ENCODE measurements around the gene RASGRF2. TPM values are rescaled to one million over a fixed set of nuclear protein-coding genes. Genes with fewer than 3 reads are reported as not detected.

The RASGRF2 gene
- total RNA-seq, 1 donor from 2014 or later: 1.4 TPM

DNA sequence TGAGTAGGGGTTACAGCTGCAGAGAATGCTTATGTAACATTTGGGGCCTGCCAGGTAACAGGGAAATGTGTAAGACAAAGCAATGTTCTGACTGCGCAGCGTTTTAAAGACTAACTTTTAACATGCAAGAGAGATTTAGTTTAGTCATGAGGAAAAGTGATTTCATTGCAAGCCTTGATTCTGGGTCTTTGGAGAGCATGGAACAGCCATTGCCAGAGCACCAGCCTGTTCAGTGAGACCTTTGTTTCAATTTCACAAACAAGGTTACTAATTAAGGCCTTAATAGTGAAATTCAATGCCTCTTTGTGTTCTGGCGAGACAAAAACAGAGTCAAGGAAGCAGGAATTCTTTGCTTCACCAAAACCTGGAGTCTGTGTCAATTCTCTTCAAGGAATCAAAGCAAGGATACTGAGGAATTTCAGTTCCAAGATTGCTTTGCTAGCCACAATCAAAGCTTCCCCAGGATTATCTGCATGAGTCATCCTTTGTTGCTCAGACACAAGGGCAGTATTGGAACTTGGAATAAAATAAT lies 287.3 kb downstream of the RASGRF2 start:
- Mint-ChIP-seq H3K27me3 (ENCODE audit: unreplicated experiment) (peaks cover 6% of the 10 kb centered on the region), H3K36me3 (ENCODE audit: unreplicated experiment) (peaks cover 14% of the 10 kb centered on the region), H3K4me1 (ENCODE audit: low read depth, unreplicated experiment) (peaks cover 28% of the 10 kb centered on the region), H3K4me3 (ENCODE audit: unreplicated experiment) (no peak overlapping the region), H3K27ac (ENCODE audit: unreplicated experiment) (no peak overlapping the region), H3K9me3 (ENCODE audit: unreplicated experiment) (peaks cover 4% of the 10 kb centered on the region)
- TF ChIP-seq, protein P1, sequence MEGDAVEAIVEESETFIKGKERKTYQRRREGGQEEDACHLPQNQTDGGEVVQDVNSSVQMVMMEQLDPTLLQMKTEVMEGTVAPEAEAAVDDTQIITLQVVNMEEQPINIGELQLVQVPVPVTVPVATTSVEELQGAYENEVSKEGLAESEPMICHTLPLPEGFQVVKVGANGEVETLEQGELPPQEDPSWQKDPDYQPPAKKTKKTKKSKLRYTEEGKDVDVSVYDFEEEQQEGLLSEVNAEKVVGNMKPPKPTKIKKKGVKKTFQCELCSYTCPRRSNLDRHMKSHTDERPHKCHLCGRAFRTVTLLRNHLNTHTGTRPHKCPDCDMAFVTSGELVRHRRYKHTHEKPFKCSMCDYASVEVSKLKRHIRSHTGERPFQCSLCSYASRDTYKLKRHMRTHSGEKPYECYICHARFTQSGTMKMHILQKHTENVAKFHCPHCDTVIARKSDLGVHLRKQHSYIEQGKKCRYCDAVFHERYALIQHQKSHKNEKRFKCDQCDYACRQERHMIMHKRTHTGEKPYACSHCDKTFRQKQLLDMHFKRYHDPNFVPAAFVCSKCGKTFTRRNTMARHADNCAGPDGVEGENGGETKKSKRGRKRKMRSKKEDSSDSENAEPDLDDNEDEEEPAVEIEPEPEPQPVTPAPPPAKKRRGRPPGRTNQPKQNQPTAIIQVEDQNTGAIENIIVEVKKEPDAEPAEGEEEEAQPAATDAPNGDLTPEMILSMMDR (IDR thresholded peaks at IDR 0.05; ENCODE audit: partially characterized antibody, unreplicated experiment): no peak
- DNase-seq: no peak

- TF ChIP-seq, protein P1 (IDR thresholded peaks at IDR 0.05; ENCODE audit: partially characterized antibody, unreplicated experiment): no peak
- Mint-ChIP-seq H3K4me1 (ENCODE audit: low read depth, unreplicated experiment) (peaks cover 23% of the 10 kb centered on the region), H3K27me3 (ENCODE audit: unreplicated experiment) (peaks cover 7% of the 10 kb centered on the region), H3K9me3 (ENCODE audit: unreplicated experiment) (peaks cover 4% of the 10 kb centered on the region), H3K4me3 (ENCODE audit: unreplicated experiment) (no peak overlapping the region), H3K36me3 (ENCODE audit: unreplicated experiment) (peaks cover 14% of the 10 kb centered on the region), H3K27ac (ENCODE audit: unreplicated experiment) (no peak overlapping the region)
- DNase-seq: no peak
Measured at GRCh38 chr5:81249240-81249639, 289.1 kb downstream of the RASGRF2 start.

- H3K9me3 Mint-ChIP-seq (ENCODE audit: unreplicated experiment): peaks cover 4% of the 10 kb centered on the region
- DNase-seq: no peak
- H3K36me3 Mint-ChIP-seq (ENCODE audit: unreplicated experiment): peaks cover 14% of the 10 kb centered on the region
- peaks cover 6% of the 10 kb centered on the region for H3K27me3 Mint-ChIP-seq (ENCODE audit: unreplicated experiment)
- no peak overlapping the region for H3K4me3 Mint-ChIP-seq (ENCODE audit: unreplicated experiment)
- H3K4me1 Mint-ChIP-seq (ENCODE audit: low read depth, unreplicated experiment): peaks cover 26% of the 10 kb centered on the region
- TF ChIP-seq, protein P1 (IDR thresholded peaks at IDR 0.05; ENCODE audit: partially characterized antibody, unreplicated experiment): no peak
- no peak overlapping the region for H3K27ac Mint-ChIP-seq (ENCODE audit: unreplicated experiment)
Measured at GRCh38 chr5:81250004-81250403, 289.8 kb downstream of the RASGRF2 start.

DNA sequence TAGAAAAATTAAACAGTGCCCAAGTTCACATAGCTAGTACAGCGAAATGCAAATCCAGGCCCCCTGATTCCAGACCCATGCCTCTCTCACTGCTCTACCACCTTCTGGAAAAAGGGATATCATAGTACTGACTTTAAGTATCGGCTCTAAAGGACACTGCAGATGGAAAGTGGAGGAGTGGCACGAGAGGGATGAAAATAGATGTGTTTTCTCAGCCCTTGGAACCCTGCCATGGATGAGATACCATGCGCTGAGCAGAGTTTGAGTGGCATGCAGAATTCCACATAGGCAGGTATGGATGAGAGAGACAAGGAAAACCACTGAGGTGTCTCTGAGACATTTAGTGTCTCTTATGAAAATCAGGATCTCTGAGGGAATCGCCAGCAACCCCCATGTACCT lies 291.8 kb downstream of the RASGRF2 start:
- Mint-ChIP-seq H3K36me3 (ENCODE audit: unreplicated experiment) (peaks cover 14% of the 10 kb centered on the region), H3K9me3 (ENCODE audit: unreplicated experiment) (peaks cover 2% of the 10 kb centered on the region), H3K27me3 (ENCODE audit: unreplicated experiment) (peaks cover 2% of the 10 kb centered on the region), H3K27ac (ENCODE audit: unreplicated experiment) (no peak overlapping the region), H3K4me3 (ENCODE audit: unreplicated experiment) (no peak overlapping the region), H3K4me1 (ENCODE audit: low read depth, unreplicated experiment) (peaks cover 16% of the 10 kb centered on the region)
- no peak for DNase-seq
- TF ChIP-seq, protein P1 (IDR thresholded peaks at IDR 0.05; ENCODE audit: partially characterized antibody, unreplicated experiment): no peak

DNA sequence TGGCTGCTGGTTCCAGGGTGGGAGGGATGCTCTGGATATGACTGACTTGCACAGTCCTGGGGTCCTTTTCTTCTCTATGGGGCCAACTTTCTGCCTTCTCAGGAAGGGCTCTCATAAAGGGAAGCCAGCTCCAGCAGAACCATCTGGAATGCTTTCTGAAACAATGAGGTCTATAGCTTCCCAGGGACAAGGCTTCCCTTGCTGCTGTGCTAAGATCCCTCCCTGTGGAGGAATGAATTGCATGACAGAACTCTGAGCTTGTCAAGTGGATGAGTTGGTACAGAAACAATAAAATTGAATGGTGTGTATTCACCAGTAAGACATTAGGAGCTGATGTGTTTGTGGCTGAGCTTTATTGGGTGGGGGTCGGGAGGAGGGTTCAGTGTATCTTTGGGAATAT lies 292.7 kb downstream of the RASGRF2 start:
- no peak overlapping the region for H3K27ac Mint-ChIP-seq (ENCODE audit: unreplicated experiment)
- H3K27me3 Mint-ChIP-seq (ENCODE audit: unreplicated experiment): peaks cover 4% of the 10 kb centered on the region
- H3K4me1 Mint-ChIP-seq (ENCODE audit: low read depth, unreplicated experiment): peaks cover 10% of the 10 kb centered on the region
- peaks cover 14% of the 10 kb centered on the region for H3K36me3 Mint-ChIP-seq (ENCODE audit: unreplicated experiment)
- no peak overlapping the region for H3K4me3 Mint-ChIP-seq (ENCODE audit: unreplicated experiment)
- TF ChIP-seq, protein P1 (IDR thresholded peaks at IDR 0.05; ENCODE audit: partially characterized antibody, unreplicated experiment): no peak
- peaks cover 2% of the 10 kb centered on the region for H3K9me3 Mint-ChIP-seq (ENCODE audit: unreplicated experiment)
- DNase-seq: no peak

Measured in glutamatergic neuron (in vitro differentiated cells).